NOMO-1 treated with DMSO at 0.1 percent for 48 hours (cell line): Measurements from ENCODE around the gene MEIS3.
A peak's percentile ranks its signal among the peaks of the same experiment; 100 is the strongest.
"Not testable (repeated sequence)": the region's sequence is repeated elsewhere in the genome, so short reads cannot be mapped to it uniquely, and the experiment has no call there.

Experiments used
- DNase-seq: peaks from one replicate; lab custom pipeline; 2025; ENCODE audit not compliant: unreplicated experiment; lab: John Stamatoyannopoulos, UW

MEIS3 gene

GRCh38 chr19:47365455-47365854 is 53.9 kb downstream of the MEIS3 start:
- not testable (repeated sequence) for DNase-seq

- DNase-seq = peak; percentile 77
These were observed 55.4 kb downstream of the MEIS3 start for GRCh38 chr19:47363758-47364531.

GRCh38 chr19:47362321-47362720 is 57.0 kb downstream of the MEIS3 start:
- no peak for DNase-seq

DNA sequence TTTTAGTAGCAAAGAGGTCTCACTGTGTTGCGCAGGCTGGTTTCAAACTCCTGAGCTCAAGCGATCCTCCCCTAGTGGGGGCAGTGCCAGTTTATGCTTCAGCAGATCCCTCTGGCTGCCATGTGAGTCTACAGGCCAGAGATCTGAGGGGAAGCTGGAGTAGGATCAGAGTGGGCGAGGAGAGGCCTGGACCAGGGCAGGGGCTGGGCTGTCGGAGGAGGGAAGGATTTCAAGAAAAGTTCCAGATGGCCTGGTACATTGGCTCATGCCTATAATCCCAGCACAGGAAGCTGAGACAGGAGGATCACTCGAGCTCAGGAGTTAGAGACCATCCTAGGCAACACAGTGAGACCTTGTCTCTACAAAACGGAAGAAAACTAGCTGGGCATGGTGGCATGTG is 60.4 kb downstream of the MEIS3 start:
- no peak for DNase-seq

GRCh38 chr19:47357788-47358680 is 61.3 kb downstream of the MEIS3 start:
- DNase-seq = no peak

DNA sequence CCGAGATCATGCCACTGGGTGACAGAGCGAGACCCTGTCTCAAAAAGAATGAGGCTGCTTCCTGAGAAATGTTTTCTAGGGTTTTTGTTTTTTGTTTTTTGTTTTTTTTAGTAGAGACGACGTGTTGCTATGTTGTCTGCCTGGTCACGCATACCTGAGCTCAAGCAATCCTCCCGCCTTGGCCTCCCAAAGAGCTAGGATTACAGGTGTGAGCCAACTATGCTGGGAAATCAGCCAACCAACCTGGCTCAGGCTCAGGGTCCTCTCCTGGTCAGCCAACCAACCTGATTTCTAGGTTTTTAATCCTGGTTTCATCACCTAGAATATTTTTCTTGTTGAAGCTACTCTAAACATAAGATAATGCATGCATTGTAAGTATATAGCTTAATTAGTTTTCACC is 62.4 kb downstream of the MEIS3 start:
- no peak for DNase-seq

- DNase-seq = no peak
These were observed 66.0 kb downstream of the MEIS3 start for GRCh38 chr19:47353307-47353712.
